Loucy (cell line): ENCODE results near the gene EPB41L2.

Experiments
- H2AFZ ChIP-seq: fragments of 200-600 bp; sonication (generic); 2 replicates; pipeline ENCODE4 v1.6.0; 2016; ENCODE audit warnings: antibody characterized with exemption, mild to moderate bottlenecking, low read length, moderate library complexity
- H3F3A ChIP-seq: fragments of 200-600 bp; 2 replicates; pipeline ENCODE4 v1.6.0; 2016; ENCODE audit warnings: antibody characterized with exemption, low read depth, mild to moderate bottlenecking
- H3K27me3 ChIP-seq: fragments of 200-600 bp; sonication (generic); 2 replicates; pipeline ENCODE4 v1.6.1; 2014; ENCODE audit warnings: low read length, mild to moderate bottlenecking; ENCODE audit not compliant: insufficient read depth, poor library complexity, severe bottlenecking
- H3K36me3 ChIP-seq: fragments of 200-600 bp; sonication (generic); 2 replicates; pipeline ENCODE4 v1.6.1; 2016; ENCODE audit warnings: low read length; ENCODE audit not compliant: insufficient read depth
- H3K4me1 ChIP-seq: fragments of 200-600 bp; sonication (generic); 2 replicates; pipeline ENCODE4 v1.5.1; 2014; ENCODE audit warnings: low read length, mild to moderate bottlenecking; ENCODE audit not compliant: insufficient read depth, poor library complexity, severe bottlenecking
- H3K4me2 ChIP-seq: fragments of 200-600 bp; sonication (generic); 2 replicates; pipeline ENCODE4 v1.6.0; 2014; ENCODE audit warnings: antibody characterized with exemption, low read length, low read depth, mild to moderate bottlenecking; ENCODE audit not compliant: poor library complexity, severe bottlenecking
- H3K4me3 ChIP-seq: fragments of 200-600 bp; sonication (generic); 2 replicates; pipeline ENCODE4 v1.5.1; 2014; ENCODE audit warnings: low read length, mild to moderate bottlenecking, mixed read lengths; ENCODE audit not compliant: poor library complexity, severe bottlenecking
- H3K79me2 ChIP-seq: fragments of 200-600 bp; sonication (generic); 2 replicates; pipeline ENCODE4 v1.6.1; 2014; ENCODE audit warnings: low read length; ENCODE audit not compliant: insufficient read depth
- H3K9ac ChIP-seq: fragments of 200-600 bp; sonication (generic); 2 replicates; pipeline ENCODE4 v1.6.0; 2014; ENCODE audit warnings: mild to moderate bottlenecking, low read depth, low read length, moderate library complexity; ENCODE audit not compliant: poor library complexity, severe bottlenecking
- H3K9me2 ChIP-seq: fragments of 200-600 bp; sonication (generic); replicated peaks from 2 replicates; pipeline ENCODE4 v1.6.1; 2016; ENCODE audit warnings: low read depth, low read length, mixed read lengths
- H3K9me3 ChIP-seq: fragments of 200-600 bp; sonication (generic); 2 replicates; pipeline ENCODE4 v1.6.1; 2014; ENCODE audit warnings: mild to moderate bottlenecking, antibody characterized with exemption, low read length, low read depth; ENCODE audit not compliant: insufficient read depth
- H4K20me1 ChIP-seq: fragments of 200-600 bp; sonication (generic); 2 replicates; pipeline ENCODE4 v1.6.0; 2014; ENCODE audit warnings: antibody characterized with exemption, low read length, mild to moderate bottlenecking; ENCODE audit not compliant: insufficient read depth, poor library complexity, severe bottlenecking
- EZH2phosphoT487 ChIP-seq: fragments of 200-600 bp; IDR thresholded peaks from 2 replicates; pipeline ENCODE4 v1.6.1; 2018; ENCODE audit warnings: antibody characterized with exemption, mild to moderate bottlenecking, moderate library complexity, borderline replicate concordance
- TF ChIP-seq, protein P1 (sequence below): fragments of 200-600 bp; sonication (generic); conservative IDR thresholded peaks from 2 replicates; pipeline ENCODE4 v1.5.1; 2014; ENCODE audit warnings: mild to moderate bottlenecking, antibody characterized with exemption, low read length

The EPB41L2 gene

DNA sequence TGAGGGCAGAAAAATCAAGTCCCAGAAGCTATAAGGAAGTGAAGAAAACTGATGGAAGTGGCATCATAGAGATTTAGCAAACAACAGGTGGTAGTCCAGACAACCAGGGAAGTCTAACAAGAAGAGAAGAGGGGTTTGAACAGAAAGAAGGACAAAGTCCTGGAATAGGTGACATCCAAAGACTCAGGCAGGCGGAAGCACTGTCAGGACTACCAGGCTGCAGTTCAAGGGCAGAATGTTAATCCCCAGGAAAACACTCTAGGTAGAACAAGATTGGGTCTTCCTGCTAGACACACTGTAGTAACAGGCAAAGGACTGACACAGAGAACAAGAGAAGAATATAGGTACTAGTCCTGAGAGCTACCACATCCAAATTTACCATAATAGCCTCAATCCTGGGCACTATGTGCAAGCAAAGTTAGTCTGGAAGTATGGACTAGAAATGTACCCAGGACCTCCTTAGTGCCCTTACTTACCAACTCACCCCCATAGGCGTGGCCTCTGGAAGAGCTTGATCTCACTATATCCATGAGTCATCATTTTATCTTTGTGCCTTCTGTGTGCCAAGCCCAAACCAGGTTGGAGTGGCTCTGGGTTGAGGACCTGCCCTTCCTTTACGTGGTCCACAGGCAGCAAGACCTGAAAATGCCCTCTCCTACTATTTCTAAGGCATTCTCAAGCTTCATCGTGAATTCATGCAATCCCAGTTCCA is 2.2 kb upstream of the EPB41L2 start:
- no peaks in the 10 kb centered on the region for H3K36me3 ChIP-seq
- no peak overlapping the region for H3K4me2 ChIP-seq
- H3K9me3 ChIP-seq: no peaks in the 10 kb centered on the region
- peaks cover 20% of the 10 kb centered on the region for H3K4me1 ChIP-seq
- peaks cover 27% of the 10 kb centered on the region for H3K79me2 ChIP-seq
- no peak overlapping the region for H3K4me3 ChIP-seq
- TF ChIP-seq EZH2phosphoT487: no peak
- TF ChIP-seq, protein P1, sequence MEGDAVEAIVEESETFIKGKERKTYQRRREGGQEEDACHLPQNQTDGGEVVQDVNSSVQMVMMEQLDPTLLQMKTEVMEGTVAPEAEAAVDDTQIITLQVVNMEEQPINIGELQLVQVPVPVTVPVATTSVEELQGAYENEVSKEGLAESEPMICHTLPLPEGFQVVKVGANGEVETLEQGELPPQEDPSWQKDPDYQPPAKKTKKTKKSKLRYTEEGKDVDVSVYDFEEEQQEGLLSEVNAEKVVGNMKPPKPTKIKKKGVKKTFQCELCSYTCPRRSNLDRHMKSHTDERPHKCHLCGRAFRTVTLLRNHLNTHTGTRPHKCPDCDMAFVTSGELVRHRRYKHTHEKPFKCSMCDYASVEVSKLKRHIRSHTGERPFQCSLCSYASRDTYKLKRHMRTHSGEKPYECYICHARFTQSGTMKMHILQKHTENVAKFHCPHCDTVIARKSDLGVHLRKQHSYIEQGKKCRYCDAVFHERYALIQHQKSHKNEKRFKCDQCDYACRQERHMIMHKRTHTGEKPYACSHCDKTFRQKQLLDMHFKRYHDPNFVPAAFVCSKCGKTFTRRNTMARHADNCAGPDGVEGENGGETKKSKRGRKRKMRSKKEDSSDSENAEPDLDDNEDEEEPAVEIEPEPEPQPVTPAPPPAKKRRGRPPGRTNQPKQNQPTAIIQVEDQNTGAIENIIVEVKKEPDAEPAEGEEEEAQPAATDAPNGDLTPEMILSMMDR: no peak
- H4K20me1 ChIP-seq: peaks cover 4% of the 10 kb centered on the region
- H3F3A ChIP-seq: no peaks in the 10 kb centered on the region
- H3K9ac ChIP-seq: no peak overlapping the region
- no peaks in the 10 kb centered on the region for H3K27me3 ChIP-seq
- peak overlapping the region; percentile 57 for H2AFZ ChIP-seq
- no peaks in the 10 kb centered on the region for H3K9me2 ChIP-seq

DNA sequence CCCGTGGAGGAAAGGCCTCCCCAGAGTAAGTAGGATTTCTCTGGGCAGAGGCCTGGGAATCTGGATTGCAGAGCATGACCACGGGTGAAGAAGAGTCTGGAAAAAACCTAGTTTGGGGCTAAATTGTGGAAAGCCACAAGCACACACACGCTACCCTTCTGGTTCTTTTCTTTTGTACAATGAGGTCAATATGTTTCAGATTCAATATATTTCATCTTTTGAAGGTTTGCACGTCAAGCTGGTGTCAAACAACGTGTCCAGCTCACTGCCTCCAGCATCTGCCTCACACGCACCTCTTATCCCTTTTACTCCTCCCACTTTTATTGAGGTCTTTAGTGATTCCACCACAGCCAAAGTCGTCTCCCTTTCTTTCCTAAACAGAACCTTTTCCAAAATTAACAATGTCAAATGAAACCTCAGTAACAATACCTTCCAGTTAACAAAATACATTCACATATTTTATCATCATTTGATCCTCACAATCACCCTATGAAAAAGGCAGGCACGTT is 773 bp upstream of the EPB41L2 start:
- H2AFZ ChIP-seq: peak overlapping the region; percentile 88
- H3K79me2 ChIP-seq: peaks cover 41% of the 10 kb centered on the region
- peaks cover 4% of the 10 kb centered on the region for H4K20me1 ChIP-seq
- peak overlapping the region; percentile 74 for H3K4me3 ChIP-seq
- H3K36me3 ChIP-seq: no peaks in the 10 kb centered on the region
- TF ChIP-seq, protein P1: no peak
- no peak for TF ChIP-seq EZH2phosphoT487
- peak overlapping the region; percentile 78 for H3K4me2 ChIP-seq
- H3K9ac ChIP-seq: peak overlapping the region; percentile 84
- no peaks in the 10 kb centered on the region for H3K9me3 ChIP-seq
- H3K27me3 ChIP-seq: no peaks in the 10 kb centered on the region
- no peaks in the 10 kb centered on the region for H3K9me2 ChIP-seq
- H3F3A ChIP-seq: no peaks in the 10 kb centered on the region
- H3K4me1 ChIP-seq: peaks cover 30% of the 10 kb centered on the region

- Histone ChIP-seq H3F3A (no peaks in the 10 kb centered on the region), H3K27me3 (no peaks in the 10 kb centered on the region), H3K79me2 (peaks cover 55% of the 10 kb centered on the region), H3K36me3 (no peaks in the 10 kb centered on the region), H3K9me2 (no peaks in the 10 kb centered on the region), H3K9ac (peak overlapping the region; percentile 84), H4K20me1 (peaks cover 4% of the 10 kb centered on the region), H2AFZ (peak overlapping the region; percentile 84; the same call in 1 of the 2 replicates), H3K4me1 (peaks cover 33% of the 10 kb centered on the region), H3K4me2 (peak overlapping the region; percentile 80), H3K4me3 (peak overlapping the region; percentile 74), H3K9me3 (no peaks in the 10 kb centered on the region)
- no peak for TF ChIP-seq EZH2phosphoT487
- TF ChIP-seq, protein P1: no peak
Measured at GRCh38 chr6:131062241-131063027, 611 bp downstream of the EPB41L2 start.
